ENCODE data around the gene MAGIX.
A peak's percentile ranks its signal among the peaks of the same experiment; 100 is the strongest.
"Not testable (repeated sequence)": the region's sequence is repeated elsewhere in the genome, so short reads cannot be mapped to it uniquely, and the experiment has no call there.

Gene MAGIX

GRCh38 chrX:49160908-49161307 lies 1.6 kb upstream of the MAGIX start:
- no peak for DNase-seq (ENCODE audit: low read depth)

GRCh38 chrX:49161632-49162031 lies 926 bp upstream of the MAGIX start:
- DNase-seq (ENCODE audit: low read depth): no peak

- DNase-seq (ENCODE audit: low read depth): peak; percentile 71
Measured at GRCh38 chrX:49163555-49164419, 1.2 kb downstream of the MAGIX start.

GRCh38 chrX:49164589-49165360 lies 2.2 kb downstream of the MAGIX start:
- no peak for DNase-seq (ENCODE audit: low read depth)

- peak; percentile 64 for DNase-seq (ENCODE audit: low read depth)
Measured at GRCh38 chrX:49165901-49166881, 3.6 kb downstream of the MAGIX start.

- DNase-seq (ENCODE audit: low read depth): no peak
Measured at GRCh38 chrX:49166914-49167739, 4.6 kb downstream of the MAGIX start.

- DNase-seq (ENCODE audit: low read depth): no peak
Measured at GRCh38 chrX:49167740-49168108, 5.2 kb downstream of the MAGIX start.

- peak; percentile 57 for DNase-seq (ENCODE audit: low read depth)
Measured at GRCh38 chrX:49171752-49172279, 9.3 kb downstream of the MAGIX start, which contains the start of gene PLP2. Gene PLP2, plus strand, starts transcription at chrX:49171898. Its CDS starts 103 bp downstream, at chrX:49172001.

GRCh38 chrX:49172280-49172780 lies 9.8 kb downstream of the MAGIX start:
- DNase-seq (ENCODE audit: low read depth): no peak

GRCh38 chrX:49173544-49173943 lies 11.0 kb downstream of the MAGIX start:
- not testable (repeated sequence) for DNase-seq (ENCODE audit: low read depth)

GRCh38 chrX:49174723-49175122 lies 12.2 kb downstream of the MAGIX start:
- DNase-seq (ENCODE audit: low read depth): no peak

- DNase-seq (ENCODE audit: low read depth): no peak
Measured at GRCh38 chrX:49175435-49176274, 13.1 kb downstream of the MAGIX start.

GRCh38 chrX:49176421-49177326 lies 14.1 kb downstream of the MAGIX start:
- no peak for DNase-seq (ENCODE audit: low read depth)

GRCh38 chrX:49177338-49177833 lies 14.8 kb downstream of the MAGIX start:
- no peak for DNase-seq (ENCODE audit: low read depth)

GRCh38 chrX:49177873-49178480 lies 15.4 kb downstream of the MAGIX start:
- DNase-seq (ENCODE audit: low read depth): no peak

- DNase-seq (ENCODE audit: low read depth): no peak
Measured at GRCh38 chrX:49178537-49178936, 16.0 kb downstream of the MAGIX start.

GRCh38 chrX:49179358-49179757 lies 16.8 kb downstream of the MAGIX start:
- DNase-seq (ENCODE audit: low read depth): no peak

Data from T follicular helper cell (primary cell).